ENCODE data around the gene RAD51AP2.

- TF ChIP-seq CTCF (IDR thresholded peaks at IDR 0.05; ENCODE audit: low read length) (no peak), EZH2 (IDR thresholded peaks at IDR 0.05; ENCODE audit: borderline replicate concordance, low read length) (no peak)
These were observed 1.2 kb upstream of the RAD51AP2 start for GRCh38 chr2:17519486-17519885.
